Measurements from ENCODE around the gene SH3RF3. TPM values are rescaled to one million over a fixed set of nuclear protein-coding genes. Genes with fewer than 3 reads are reported as not detected.

Gene SH3RF3
- total RNA-seq, 1 donor from 2014 or later: 59.5 TPM

GRCh38 chr2:109373791-109374547, 245.0 kb downstream of the SH3RF3 start:
- no peak for TF ChIP-seq CTCF (IDR thresholded peaks at IDR 0.05)
- no peak overlapping the region for H3K4me3 Mint-ChIP-seq (ENCODE audit: unreplicated experiment)
- H3K27ac Mint-ChIP-seq (ENCODE audit: unreplicated experiment): peak overlapping the region; percentile 45
- H3K27me3 Mint-ChIP-seq (ENCODE audit: low read depth): no peaks in the 10 kb centered on the region
- peaks cover 33% of the 10 kb centered on the region for H3K36me3 Mint-ChIP-seq (ENCODE audit: low read depth)
- H3K4me1 Mint-ChIP-seq (ENCODE audit: low read depth): peaks cover 41% of the 10 kb centered on the region
- no peaks in the 10 kb centered on the region for H3K9me3 Mint-ChIP-seq (ENCODE audit: low read depth)
- DNase-seq (ENCODE audit: low spot score): no peak

GRCh38 chr2:109374548-109375130, 245.6 kb downstream of the SH3RF3 start:
- Mint-ChIP-seq H3K27me3 (ENCODE audit: low read depth) (no peaks in the 10 kb centered on the region), H3K4me3 (ENCODE audit: unreplicated experiment) (no peak overlapping the region), H3K36me3 (ENCODE audit: low read depth) (peaks cover 33% of the 10 kb centered on the region), H3K27ac (ENCODE audit: unreplicated experiment) (peak overlapping the region; percentile 45), H3K9me3 (ENCODE audit: low read depth) (no peaks in the 10 kb centered on the region), H3K4me1 (ENCODE audit: low read depth) (peaks cover 41% of the 10 kb centered on the region)
- no peak for TF ChIP-seq CTCF (IDR thresholded peaks at IDR 0.05)
- DNase-seq (ENCODE audit: low spot score): no peak

GRCh38 chr2:109375131-109375561, 246.1 kb downstream of the SH3RF3 start:
- Mint-ChIP-seq H3K36me3 (ENCODE audit: low read depth) (peaks cover 33% of the 10 kb centered on the region), H3K4me3 (ENCODE audit: unreplicated experiment) (no peak overlapping the region), H3K9me3 (ENCODE audit: low read depth) (no peaks in the 10 kb centered on the region), H3K27ac (ENCODE audit: unreplicated experiment) (peak overlapping the region; percentile 22), H3K27me3 (ENCODE audit: low read depth) (no peaks in the 10 kb centered on the region), H3K4me1 (ENCODE audit: low read depth) (peaks cover 45% of the 10 kb centered on the region)
- no peak for DNase-seq (ENCODE audit: low spot score)
- TF ChIP-seq CTCF (IDR thresholded peaks at IDR 0.05): no peak

- Mint-ChIP-seq H3K9me3 (ENCODE audit: low read depth) (no peaks in the 10 kb centered on the region), H3K4me1 (ENCODE audit: low read depth) (peaks cover 42% of the 10 kb centered on the region), H3K4me3 (ENCODE audit: unreplicated experiment) (no peak overlapping the region), H3K36me3 (ENCODE audit: low read depth) (peaks cover 29% of the 10 kb centered on the region), H3K27me3 (ENCODE audit: low read depth) (no peaks in the 10 kb centered on the region), H3K27ac (ENCODE audit: unreplicated experiment) (no peak overlapping the region)
- DNase-seq (ENCODE audit: low spot score): no peak
- no peak for TF ChIP-seq CTCF (IDR thresholded peaks at IDR 0.05)
Observed at GRCh38 chr2:109375656-109376055, 246.7 kb downstream of the SH3RF3 start.

- Mint-ChIP-seq H3K27me3 (ENCODE audit: low read depth) (no peaks in the 10 kb centered on the region), H3K36me3 (ENCODE audit: low read depth) (peaks cover 29% of the 10 kb centered on the region), H3K27ac (ENCODE audit: unreplicated experiment) (peak overlapping the region; percentile 29), H3K9me3 (ENCODE audit: low read depth) (no peaks in the 10 kb centered on the region), H3K4me1 (ENCODE audit: low read depth) (peaks cover 42% of the 10 kb centered on the region), H3K4me3 (ENCODE audit: unreplicated experiment) (no peak overlapping the region)
- no peak for DNase-seq (ENCODE audit: low spot score)
- TF ChIP-seq CTCF (IDR thresholded peaks at IDR 0.05): no peak
Observed at GRCh38 chr2:109376115-109376514, 247.1 kb downstream of the SH3RF3 start.

All from chondrocyte (in vitro differentiated cells).